Measurements from ENCODE around the gene PPM1G.

The PPM1G gene

DNA sequence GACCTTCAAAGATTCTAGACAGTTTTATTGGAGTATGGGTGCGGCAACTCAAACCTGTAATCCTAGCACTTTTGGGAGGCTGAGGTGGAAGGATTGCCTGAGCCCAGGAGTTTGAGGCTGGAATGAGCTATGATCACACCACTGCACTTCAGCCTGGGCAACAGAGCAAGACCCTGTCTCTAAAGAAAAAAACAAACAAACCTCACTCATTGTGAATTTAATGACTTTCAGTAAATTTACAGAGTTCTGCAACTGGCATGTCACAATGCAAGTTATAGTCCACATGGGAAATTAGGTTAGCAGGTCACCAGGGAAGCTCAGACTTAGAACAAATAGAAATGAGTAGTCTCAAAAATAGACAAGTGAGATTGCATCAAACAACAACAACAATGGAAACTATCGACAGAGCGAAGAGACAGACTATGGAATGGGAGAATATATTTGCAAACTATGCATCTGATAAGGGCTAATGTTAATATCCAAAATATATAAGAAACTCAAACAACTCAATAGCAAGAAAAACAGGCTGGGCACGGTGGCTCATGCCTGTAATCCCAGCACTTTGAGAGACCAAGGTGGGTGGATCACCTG lies 12.4 kb upstream of the PPM1G start:
- Histone ChIP-seq H3K4me2 (ENCODE audit: insufficient read depth, low read length) (no peak overlapping the region), H3K36me3 (ENCODE audit: insufficient read depth, low read length) (no peaks in the 10 kb centered on the region), H4K20me1 (ENCODE audit: insufficient read depth, low read length) (no peaks in the 10 kb centered on the region), H3K4me1 (ENCODE audit: insufficient read depth, low read length) (no peaks in the 10 kb centered on the region), H3K27ac (ENCODE audit: low read length) (no peak overlapping the region), H3K4me3 (ENCODE audit: low read depth in 1 of 2, low read length in 2 of 2) (no peak overlapping the region), H3K79me2 (ENCODE audit: insufficient read depth, low read length) (no peaks in the 10 kb centered on the region), H3K9me3 (ENCODE audit: insufficient read depth, low read length, severe bottlenecking) (no peaks in the 10 kb centered on the region), H3K9ac (ENCODE audit: low read depth, low read length) (no peak overlapping the region), H2AFZ (ENCODE audit: low read depth, low read length) (no peak overlapping the region), H3K27me3 (ENCODE audit: insufficient read depth, low read length, poor library complexity) (no peaks in the 10 kb centered on the region)
- no peak for DNase-seq
- ATAC-seq (ENCODE audit: insufficient read depth, low read depth) = no peak
- TF ChIP-seq, protein P1, sequence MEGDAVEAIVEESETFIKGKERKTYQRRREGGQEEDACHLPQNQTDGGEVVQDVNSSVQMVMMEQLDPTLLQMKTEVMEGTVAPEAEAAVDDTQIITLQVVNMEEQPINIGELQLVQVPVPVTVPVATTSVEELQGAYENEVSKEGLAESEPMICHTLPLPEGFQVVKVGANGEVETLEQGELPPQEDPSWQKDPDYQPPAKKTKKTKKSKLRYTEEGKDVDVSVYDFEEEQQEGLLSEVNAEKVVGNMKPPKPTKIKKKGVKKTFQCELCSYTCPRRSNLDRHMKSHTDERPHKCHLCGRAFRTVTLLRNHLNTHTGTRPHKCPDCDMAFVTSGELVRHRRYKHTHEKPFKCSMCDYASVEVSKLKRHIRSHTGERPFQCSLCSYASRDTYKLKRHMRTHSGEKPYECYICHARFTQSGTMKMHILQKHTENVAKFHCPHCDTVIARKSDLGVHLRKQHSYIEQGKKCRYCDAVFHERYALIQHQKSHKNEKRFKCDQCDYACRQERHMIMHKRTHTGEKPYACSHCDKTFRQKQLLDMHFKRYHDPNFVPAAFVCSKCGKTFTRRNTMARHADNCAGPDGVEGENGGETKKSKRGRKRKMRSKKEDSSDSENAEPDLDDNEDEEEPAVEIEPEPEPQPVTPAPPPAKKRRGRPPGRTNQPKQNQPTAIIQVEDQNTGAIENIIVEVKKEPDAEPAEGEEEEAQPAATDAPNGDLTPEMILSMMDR (IDR thresholded peaks at IDR 0.05; ENCODE audit: borderline replicate concordance, extremely low read depth, low read length, poor library complexity, severe bottlenecking) = no peak
- TF ChIP-seq EZH2 (IDR thresholded peaks at IDR 0.05; ENCODE audit: borderline replicate concordance, low read depth, low read length, severe bottlenecking) = no peak

DNA sequence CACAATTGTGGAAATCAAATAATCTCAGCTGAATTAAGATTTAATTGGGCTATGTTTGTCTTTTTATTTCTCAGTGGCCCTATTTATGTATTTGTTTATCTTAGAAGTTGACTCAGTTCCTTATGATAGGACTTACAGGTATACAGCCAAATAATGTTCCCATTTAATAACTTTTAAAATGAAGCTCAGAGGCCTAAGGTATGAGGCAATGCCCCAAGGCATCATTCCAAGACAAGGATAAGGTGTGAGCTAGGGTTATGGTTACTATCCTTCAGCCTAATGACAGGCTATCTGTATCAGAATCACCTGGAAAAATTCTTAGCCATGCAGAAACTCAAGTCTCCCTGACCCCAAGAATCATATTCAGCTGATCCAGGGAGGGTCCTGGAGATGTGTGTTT lies 11.6 kb upstream of the PPM1G start:
- ATAC-seq (ENCODE audit: insufficient read depth, low read depth) = no peak
- H3K36me3 ChIP-seq (ENCODE audit: insufficient read depth, low read length) = no peaks in the 10 kb centered on the region
- H4K20me1 ChIP-seq (ENCODE audit: insufficient read depth, low read length) = no peaks in the 10 kb centered on the region
- TF ChIP-seq EZH2 (IDR thresholded peaks at IDR 0.05; ENCODE audit: borderline replicate concordance, low read depth, low read length, severe bottlenecking) = no peak
- TF ChIP-seq, protein P1 (IDR thresholded peaks at IDR 0.05; ENCODE audit: borderline replicate concordance, extremely low read depth, low read length, poor library complexity, severe bottlenecking) = no peak
- H3K4me2 ChIP-seq (ENCODE audit: insufficient read depth, low read length) = no peak overlapping the region
- H3K9ac ChIP-seq (ENCODE audit: low read depth, low read length) = no peak overlapping the region
- H3K27ac ChIP-seq (ENCODE audit: low read length) = no peak overlapping the region
- no peaks in the 10 kb centered on the region for H3K9me3 ChIP-seq (ENCODE audit: insufficient read depth, low read length, severe bottlenecking)
- H3K4me3 ChIP-seq (ENCODE audit: low read depth in 1 of 2, low read length in 2 of 2) = no peak overlapping the region
- no peaks in the 10 kb centered on the region for H3K4me1 ChIP-seq (ENCODE audit: insufficient read depth, low read length)
- H2AFZ ChIP-seq (ENCODE audit: low read depth, low read length) = no peak overlapping the region
- DNase-seq = no peak
- no peaks in the 10 kb centered on the region for H3K27me3 ChIP-seq (ENCODE audit: insufficient read depth, low read length, poor library complexity)
- H3K79me2 ChIP-seq (ENCODE audit: insufficient read depth, low read length) = no peaks in the 10 kb centered on the region

DNA sequence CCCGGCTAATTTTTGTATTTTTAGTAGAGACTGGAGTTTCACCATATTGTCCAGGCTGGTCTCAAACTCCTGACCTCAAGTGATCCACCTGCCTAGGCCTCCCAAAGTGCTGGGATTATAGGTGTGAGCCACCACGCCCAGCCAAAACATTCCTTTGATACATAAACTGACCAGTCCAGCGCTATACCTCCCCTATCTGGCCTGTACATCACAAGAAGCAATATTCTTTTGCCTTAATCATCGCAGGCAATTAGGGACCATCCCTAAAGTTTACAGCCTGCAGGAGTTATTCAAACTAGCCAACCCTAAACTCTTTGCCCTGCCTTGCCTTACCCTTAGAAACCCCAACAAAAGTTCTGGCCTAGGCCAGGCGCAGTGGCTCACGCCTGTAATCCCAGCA lies 6.8 kb upstream of the PPM1G start:
- Histone ChIP-seq H3K36me3 (ENCODE audit: insufficient read depth, low read length) (no peaks in the 10 kb centered on the region), H3K27ac (ENCODE audit: low read length) (no peak overlapping the region), H3K4me3 (ENCODE audit: low read depth in 1 of 2, low read length in 2 of 2) (no peak overlapping the region), H3K4me1 (ENCODE audit: insufficient read depth, low read length) (no peaks in the 10 kb centered on the region), H3K79me2 (ENCODE audit: insufficient read depth, low read length) (no peaks in the 10 kb centered on the region), H2AFZ (ENCODE audit: low read depth, low read length) (no peak overlapping the region), H3K4me2 (ENCODE audit: insufficient read depth, low read length) (no peak overlapping the region), H3K27me3 (ENCODE audit: insufficient read depth, low read length, poor library complexity) (no peaks in the 10 kb centered on the region), H3K9ac (ENCODE audit: low read depth, low read length) (no peak overlapping the region), H3K9me3 (ENCODE audit: insufficient read depth, low read length, severe bottlenecking) (no peaks in the 10 kb centered on the region), H4K20me1 (ENCODE audit: insufficient read depth, low read length) (no peaks in the 10 kb centered on the region)
- TF ChIP-seq, protein P1 (IDR thresholded peaks at IDR 0.05; ENCODE audit: borderline replicate concordance, extremely low read depth, low read length, poor library complexity, severe bottlenecking) = no peak
- no peak for TF ChIP-seq EZH2 (IDR thresholded peaks at IDR 0.05; ENCODE audit: borderline replicate concordance, low read depth, low read length, severe bottlenecking)
- DNase-seq = no peak
- no peak for ATAC-seq (ENCODE audit: insufficient read depth, low read depth)

All from DND-41 (cell line).